ENCODE measurements around the gene LRMDA.

- TF ChIP-seq EP300 (IDR thresholded peaks at IDR 0.05): no peak
- no peak for TF ChIP-seq CTCF (IDR thresholded peaks at IDR 0.05)
- no peak for TF ChIP-seq POLR2AphosphoS5 (IDR thresholded peaks at IDR 0.05)
Measured at GRCh38 chr10:75548356-75548755, 116.9 kb downstream of the LRMDA start.

Data from sigmoid colon (tissue), 4 donors.